HPDE6-E6E7 (cell line): ENCODE results near the gene IKZF3.
"Not testable (repeated sequence)": the region's sequence is repeated elsewhere in the genome, so short reads cannot be mapped to it uniquely, and the experiment has no call there.

Experiments
- DNase-seq: peaks from one replicate; pipeline ENCODE4 v3.0.0; 2011; ENCODE audit warnings: missing footprints; ENCODE audit errors: extremely low spot score

Gene IKZF3

DNA sequence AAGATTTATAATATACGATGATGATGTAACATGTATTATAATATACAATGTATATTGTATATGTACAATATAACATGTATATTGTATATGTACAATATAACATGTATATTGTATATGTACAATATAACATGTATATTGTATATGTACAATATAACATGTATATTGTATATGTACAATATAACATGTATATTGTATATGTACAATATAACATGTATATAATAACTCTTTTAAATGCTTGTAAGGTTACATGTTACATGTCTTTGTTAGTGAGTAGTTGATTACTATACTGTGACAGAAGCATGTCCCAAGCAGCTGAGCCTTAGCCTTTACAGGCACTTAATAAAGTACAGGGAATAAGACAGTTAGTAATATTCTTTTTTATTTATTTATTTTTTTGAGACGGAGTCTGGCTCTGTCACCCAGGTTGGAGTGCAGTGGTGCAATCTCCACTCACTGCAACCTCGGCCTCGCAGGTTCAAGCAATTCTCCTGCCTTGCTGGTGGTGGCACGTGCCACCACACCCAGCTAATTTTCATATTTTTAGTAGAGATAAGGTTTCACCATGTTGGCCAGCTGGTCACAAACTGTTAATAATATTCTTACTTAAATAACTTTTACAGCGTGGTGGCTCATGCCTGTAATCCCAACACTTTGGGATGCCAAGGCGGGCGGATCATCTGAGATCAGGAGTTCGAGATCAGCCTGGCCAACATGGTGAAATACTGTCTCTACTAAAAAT, 8.0 kb downstream of the IKZF3 start:
- DNase-seq = not testable (repeated sequence)

DNA sequence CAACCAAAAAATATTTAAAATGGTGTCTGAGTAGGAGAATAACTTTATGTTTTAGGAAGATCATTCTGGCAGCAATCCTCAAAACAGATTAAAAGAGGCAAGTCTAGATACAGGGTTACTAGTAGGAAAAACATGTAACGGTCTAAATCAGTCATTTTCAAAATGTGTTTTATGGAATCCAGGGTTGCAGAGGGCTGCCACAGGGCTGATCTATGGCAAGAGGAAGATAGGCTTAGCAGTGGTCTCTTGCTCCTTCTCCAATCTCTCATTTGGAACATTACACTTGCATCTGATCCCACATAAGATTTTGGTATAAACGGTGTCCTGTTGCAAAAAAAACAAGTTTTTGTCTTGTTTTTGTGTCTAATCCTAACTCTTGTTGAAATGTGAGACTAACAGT, 9.2 kb downstream of the IKZF3 start:
- no peak for DNase-seq

DNA sequence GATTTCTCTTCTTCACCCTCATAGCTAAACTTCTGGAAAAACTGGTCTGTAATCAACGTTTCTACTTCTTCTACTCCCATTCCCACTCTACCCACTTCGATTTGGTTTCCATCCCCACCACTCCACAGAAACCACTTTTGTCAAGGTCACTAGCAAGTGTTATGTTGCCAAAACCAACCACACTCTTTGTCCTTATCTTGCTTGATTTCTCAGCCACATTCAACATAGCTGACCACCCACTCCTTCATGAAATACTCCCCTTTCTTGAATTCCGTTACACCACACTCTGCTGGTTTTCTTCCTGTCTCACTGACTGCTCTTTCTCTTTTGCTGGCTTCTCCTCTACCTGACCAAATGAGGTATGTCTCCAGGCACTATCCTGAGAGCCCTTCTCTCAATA, 11.9 kb downstream of the IKZF3 start:
- DNase-seq = no peak

DNA sequence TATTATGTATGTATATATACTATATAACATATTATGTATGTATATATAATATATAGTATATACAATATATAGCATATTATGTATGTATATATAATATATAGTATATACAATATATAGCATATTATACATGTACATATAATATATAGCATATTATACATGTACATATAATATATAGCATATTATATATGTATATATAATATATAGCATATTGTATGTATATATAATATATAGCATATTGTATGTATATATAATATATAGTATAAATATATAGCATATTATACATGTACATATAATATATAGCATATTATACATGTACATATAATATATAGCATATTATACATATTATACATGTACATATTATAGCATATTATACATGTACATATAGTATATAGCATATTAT, 13.9 kb downstream of the IKZF3 start:
- not testable (repeated sequence) for DNase-seq

DNA sequence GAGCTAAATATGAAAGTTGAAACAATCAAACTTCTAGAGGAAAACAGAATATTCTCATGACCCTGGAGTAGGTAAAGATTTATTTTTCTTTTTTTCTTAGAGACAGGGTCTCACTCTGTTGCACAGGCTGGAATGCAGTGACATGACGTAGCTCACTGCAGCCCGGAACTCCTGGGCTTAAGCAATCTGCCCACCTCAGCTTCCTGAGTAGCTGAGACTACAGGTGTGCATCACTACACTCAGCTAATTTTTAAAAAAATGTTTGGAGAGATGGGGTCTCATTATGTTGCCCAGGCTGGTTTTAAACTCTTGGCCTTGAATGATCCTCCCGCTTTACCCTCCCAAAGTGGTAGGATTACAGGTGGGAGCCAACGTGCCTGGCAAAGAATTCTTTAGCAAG, 15.5 kb downstream of the IKZF3 start:
- DNase-seq = no peak

DNA sequence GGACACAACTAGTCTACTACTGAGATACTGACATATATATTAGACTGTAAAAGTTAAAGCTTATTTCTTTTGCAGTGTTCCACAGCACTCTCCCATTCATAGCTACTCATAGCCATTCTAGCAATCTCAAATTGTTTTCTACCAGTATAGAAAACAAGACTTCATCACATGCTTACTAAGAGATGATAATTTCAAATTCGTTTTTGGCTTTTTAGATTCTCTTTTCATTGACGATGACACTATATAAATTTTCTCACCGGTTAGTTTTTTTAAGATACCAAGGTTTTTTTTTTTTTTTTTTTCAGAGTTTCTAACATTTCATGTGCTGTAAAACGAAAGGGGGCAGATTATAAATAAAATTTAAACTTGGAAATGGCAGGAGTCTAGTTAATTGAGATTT, 17.9 kb downstream of the IKZF3 start:
- no peak for DNase-seq

DNA sequence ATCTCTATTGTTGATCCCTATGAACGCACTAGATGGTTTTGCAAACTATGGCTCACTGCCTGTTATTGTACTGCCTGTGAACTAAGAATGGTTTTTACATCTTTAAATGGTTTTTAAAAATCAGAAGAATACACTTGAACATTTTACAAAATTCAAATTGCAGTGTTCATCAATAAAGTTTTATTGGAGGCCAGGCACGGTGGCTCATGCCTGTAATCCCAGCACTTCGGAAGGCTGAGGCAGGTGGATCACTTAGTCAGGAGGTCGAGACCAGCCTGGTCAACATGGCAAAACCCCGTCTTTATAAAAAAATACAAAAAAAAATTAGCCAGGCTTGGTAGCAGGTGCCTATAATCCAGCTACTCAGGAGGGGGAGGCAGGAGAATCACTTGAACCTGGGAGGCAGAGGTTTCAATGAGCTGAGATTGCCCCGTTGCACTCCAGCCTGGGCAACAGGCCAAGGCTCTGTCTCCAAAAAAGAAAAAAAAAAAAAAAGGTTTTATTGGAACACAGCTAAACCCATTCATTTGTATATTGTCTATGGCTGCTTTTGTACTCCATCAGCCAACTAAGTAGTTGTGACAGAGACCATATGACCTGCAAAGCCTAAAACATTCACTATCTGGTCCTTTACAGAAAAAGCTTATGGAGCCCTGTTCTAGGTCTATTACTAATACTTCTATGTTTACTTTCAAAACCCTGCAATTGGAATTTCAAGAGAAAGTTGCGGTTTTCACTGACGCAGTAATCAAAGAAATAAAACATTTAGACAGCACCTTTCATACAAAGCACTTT, 18.9 kb downstream of the IKZF3 start:
- no peak for DNase-seq

DNA sequence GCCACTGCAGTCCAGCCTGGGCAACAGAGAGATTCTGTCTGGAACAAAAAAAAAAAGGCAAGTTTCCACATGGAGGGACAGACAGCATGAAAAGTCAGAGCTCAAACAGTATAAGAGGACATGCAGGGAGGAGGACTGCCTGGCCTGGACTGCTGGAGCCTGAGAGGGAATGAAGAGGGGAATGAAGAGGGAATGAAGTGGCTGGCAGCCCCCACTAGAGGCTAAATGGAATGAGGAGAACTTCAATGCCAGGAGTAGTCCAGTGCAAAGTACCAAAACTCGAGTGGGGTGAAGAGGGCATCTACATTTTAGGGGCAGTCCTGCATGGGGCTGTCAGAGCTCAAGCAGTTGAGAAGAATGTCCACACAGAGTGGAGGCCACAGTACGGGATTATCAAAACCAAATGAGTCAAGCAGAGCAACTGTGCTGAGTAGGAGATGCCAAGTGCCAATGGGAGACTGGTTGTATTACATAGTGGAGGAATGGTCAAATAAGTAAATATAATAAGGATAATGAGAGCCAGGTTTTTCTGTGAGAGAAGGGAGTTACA, 22.9 kb downstream of the IKZF3 start:
- no peak for DNase-seq

DNA sequence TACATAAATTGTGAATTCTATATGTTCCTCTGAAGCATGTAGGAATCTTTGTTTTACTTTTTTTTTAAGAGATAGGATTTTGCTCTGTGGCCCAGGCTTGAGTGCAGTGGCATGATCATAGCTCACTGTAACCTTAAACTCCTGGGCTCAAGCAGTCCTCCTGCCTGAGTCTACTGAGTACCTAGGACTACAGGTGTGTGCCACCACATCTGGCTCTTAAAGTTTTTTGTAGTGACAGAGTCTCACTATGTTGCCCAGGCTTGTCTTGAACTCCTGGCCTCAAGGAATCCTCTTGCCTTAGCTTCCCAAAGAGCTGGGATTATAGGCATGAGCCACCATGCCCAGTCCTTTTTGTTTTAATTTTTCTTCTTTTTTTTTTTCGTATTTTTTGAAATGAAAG, 25.3 kb downstream of the IKZF3 start:
- no peak for DNase-seq

DNA sequence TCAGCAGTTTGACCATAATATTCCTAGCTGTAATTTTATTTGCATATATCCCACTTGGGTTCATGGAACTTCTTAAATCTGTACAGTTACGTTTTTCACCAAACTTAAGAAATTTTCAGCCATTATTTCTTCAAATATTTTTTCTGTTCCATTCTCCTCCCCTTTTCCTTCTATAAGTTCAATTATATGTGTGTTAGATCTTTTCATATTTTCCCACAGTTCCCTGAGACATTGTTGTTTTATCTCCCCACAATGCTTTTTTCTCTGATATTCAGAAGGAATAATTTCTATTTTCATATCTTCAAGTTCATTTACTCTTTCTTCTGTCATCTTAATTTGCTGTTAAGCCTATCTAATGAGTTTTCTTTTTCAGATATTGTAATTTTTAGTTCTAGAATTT, 26.1 kb downstream of the IKZF3 start:
- DNase-seq = no peak

DNA sequence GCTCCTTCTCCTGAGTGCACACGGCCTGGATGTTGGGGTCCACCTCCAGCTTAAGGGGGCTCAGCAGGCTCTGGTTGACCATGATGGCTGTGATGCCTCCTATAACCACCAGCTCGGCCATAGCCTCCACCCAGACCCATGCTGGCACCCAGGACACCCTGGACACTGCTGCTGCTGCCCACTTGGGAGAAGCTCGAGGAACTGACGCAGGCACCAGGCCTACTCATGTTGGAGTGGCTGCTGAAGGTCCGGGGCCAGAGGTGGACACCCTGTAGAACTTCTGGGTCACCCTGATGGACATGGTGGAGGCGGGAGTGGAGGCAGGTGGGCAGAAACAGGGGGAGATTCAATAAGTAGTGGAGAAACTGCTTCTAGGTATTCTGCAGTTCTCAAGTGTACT, 28.0 kb downstream of the IKZF3 start:
- DNase-seq = no peak

DNA sequence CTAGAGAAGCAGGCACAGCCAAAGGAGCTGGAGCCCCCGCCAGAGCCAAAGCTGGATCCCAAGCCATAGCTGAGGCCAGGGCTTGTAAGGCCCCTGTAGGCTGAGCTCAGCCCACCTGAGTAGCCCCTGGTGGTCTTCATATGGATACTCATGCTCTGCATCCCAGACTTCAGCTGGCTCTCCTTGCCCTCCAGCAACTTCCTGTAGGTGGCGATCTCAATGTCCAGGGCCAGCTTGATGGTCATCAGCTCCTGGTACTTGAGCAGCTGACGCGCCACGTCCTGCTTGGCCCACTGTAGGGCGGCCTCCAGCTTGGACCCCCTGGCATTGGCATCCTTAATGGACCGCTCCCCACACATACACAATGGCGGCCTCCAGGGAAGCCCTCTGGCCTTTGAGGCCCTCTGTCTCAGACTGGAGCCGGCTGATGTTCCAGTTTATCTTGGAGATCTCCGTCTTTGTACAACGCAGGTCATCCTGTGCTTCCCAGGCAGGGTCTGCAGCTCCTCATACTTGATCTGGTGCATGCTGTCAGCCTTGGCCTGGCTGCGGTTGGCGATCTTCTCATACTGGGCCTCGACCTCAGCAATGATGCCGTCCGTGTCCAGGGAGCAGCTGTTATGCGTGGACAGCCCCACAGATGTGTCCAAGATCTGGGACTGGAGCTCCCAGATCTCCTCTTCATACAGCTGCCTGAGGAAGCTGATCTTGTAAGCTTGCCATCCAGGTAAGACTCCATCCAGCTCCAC, 28.9 kb downstream of the IKZF3 start:
- DNase-seq = no peak

DNA sequence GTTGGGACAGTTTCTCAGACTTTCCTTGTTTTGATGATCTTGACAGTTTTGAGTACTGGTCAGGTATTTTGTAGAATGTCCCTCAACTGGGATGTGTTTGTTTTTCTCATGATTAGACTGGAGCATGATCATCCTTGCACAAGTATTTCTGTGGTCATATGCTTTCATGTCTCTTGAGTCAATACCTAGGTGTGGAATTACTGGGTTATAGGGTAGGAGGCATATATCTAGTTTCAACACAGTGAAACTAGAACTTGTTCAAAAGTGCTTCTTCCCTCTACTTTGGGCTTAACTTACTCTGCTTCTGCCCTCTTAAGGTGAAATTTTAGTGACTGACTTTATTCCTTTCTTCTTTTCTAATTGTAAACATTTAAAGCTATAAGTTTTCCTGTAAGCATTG, 30.1 kb downstream of the IKZF3 start:
- no peak for DNase-seq

DNA sequence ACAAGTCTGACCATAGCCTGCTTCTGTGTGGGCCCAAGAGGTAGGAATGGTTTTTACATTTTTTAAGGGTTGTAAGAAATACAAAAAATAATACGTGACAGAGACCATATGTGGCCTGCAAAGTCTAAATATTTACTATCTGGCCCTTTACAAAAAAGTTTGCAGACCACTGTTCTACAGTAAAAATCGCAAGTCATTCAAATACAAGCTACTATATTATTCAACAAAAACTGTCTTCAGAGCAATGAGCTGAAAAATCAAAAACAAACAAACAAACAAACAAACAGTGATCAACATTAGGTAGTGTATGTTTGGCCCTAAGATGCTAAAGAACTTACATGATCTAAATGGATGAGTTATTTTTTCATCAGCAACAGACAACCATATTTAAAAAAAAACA, 32.5 kb downstream of the IKZF3 start:
- no peak for DNase-seq

DNA sequence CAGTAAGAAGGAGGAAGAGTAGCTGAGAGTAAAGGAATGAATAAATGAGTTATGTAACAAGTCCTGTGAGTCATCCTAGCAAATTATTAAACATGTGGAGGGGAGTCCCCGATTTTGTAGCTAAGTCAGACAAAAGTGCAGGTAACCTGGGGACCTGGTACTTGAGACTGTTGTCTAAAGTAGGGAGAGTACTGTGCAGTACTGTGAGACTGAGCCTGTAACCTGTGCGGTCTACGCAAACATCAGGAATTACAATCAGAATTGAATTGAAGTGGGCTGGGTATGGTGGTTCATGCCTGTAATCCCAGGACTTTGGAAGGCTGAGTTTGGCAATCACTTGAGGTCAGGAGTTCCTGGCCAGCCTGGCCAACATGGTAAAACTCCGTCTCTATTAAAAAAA, 35.7 kb downstream of the IKZF3 start:
- no peak for DNase-seq

DNA sequence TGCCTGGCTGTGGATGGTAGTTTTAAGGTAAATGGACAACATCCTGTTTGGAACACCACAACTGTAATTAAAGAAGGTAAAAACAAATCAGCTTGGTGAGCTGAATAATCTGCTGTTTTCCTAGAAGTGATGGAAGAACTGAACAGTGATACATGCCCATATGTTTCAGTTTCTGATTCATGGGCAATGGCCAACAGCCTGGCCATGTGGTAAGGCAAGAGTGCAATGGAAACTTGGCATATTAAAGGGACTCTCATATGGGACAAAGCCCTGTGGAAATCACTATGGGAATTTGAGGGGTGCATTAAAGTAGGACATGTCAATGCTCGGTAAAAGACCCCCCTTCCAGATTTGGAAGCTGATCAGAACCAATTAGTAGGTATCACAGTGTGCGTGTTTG, 37.8 kb downstream of the IKZF3 start:
- no peak for DNase-seq

DNA sequence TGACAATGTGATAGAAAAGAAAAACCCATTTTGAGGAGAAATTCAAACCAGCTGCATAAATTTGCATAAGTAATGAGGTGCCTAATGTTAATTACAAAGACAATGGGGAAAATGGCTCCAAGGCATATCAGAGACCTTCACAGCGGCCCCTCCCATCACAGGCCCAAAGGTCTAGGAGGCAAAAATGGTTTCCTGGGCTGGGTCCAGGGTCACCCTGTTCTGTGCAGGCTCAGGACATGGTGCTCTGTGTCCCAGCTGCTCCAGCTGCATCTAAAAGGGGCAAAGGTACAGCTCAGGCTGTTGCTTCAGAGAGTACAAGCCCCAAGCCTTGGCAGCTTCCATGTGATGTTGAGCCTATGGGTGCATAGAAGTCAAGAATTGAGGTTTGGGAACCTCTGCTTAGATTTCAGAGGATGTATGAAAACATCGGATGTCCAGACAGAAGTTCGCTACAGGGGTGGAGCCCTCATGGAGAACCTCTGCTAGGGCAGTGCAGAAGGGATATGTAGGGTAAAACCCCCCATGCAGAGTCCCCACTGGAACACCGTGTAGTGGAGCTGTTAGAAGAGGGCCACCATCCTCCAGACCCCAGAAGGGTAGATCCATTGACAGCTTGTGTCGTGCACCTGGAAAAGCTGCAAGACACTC, 40.6 kb downstream of the IKZF3 start:
- no peak for DNase-seq

DNA sequence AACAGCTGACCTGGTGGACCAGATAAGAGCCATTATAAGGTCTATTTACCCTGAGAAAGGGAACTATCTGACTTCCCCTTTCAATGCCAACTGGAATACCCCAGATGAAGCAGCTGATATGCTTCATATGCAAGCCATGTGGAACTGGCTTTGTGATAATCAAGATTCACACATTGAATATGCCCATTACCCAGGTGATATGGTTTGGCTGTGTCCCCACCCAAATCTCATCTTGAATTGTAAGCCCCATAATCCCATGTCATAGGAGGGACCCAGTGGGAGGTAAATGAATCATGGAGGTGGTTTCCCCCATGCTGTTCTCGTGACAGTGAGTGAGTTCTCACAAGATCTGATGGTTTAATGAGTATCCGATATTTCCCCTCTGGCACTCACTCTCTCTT, 42.1 kb downstream of the IKZF3 start:
- no peak for DNase-seq

DNA sequence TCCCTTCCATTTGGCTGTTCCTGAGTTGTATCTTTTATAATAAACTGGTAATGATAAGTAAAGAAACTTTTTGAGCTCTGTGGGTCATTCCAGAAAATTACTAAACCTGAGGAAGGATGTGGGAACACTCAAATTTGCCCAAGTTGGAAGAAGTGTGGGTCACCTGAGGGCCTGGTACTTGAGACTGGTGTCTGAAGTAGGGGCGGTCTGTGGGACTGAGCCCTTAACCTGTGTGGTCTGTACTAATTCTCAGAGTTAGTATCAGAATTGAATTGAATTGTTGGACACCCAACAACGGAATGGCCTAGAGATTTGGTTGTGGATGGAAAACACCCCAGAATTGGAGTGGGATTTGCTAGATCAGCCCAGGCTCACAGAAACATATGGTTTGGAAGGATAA, 43.1 kb downstream of the IKZF3 start:
- DNase-seq = no peak

DNA sequence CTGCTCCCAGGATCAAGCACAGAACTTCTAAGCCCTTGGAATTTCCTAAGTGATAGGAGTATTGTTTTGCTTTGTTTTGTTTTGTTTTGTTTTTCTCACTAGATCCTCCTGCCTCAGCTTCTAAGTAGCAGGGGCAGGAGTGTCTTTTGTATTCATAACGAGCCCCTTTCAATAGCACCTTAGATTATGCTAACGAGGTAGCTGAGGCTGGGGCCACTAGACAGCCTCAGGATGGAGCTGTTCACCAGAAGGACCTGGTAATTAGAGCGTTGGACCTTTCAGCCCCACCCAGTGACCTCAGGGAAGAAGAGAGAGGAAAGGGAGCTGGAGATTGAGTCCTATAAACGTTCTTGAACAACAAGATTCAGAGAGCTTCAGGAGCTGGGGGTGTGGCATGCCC, 43.6 kb downstream of the IKZF3 start:
- DNase-seq = no peak

DNA sequence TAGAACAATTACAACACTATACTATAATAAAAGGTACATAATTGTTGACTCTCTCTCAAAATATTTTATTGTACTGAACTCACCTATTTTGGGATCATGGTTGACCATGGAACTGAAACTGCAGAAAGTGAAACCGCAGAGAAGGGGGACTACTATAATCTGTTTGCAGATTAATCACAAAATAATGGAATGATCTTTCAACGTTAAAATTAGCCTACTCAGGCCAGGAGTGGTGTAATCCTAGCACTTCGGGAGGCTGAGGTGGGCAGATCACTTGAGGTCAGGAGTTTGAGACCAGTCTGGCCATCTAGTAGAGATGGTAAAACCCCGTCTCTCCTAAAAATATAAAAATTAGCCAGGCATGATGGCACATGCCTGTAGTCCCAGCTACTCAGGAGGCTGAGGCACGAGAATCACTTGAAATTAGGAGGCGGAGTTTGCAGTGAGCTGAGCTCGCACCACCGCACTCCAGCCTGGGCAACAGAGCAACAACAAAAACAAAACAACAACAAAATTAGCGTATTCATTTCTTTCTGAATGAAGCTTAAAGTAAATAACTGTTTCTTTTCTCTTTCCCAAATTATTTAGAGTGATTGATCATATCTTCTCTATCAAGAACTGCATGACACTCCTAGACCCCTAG, 45.6 kb downstream of the IKZF3 start:
- no peak for DNase-seq
